NCI-H82 treated with DMSO at 0.1 percent for 48 hours (cell line): ENCODE results near the gene JMJD1C.

Experiments used
- DNase-seq: peaks from one replicate; lab custom pipeline; 2025; ENCODE audit not compliant: unreplicated experiment; lab: John Stamatoyannopoulos, UW

JMJD1C gene

GRCh38 chr10:63229161-63229560, 236.6 kb downstream of the JMJD1C start:
- no peak for DNase-seq

- no peak for DNase-seq
Measured at GRCh38 chr10:63228237-63228636, 237.5 kb downstream of the JMJD1C start.

- DNase-seq: no peak
Measured at GRCh38 chr10:63227207-63227895, 238.4 kb downstream of the JMJD1C start.

- no peak for DNase-seq
Measured at GRCh38 chr10:63224241-63224640, 241.5 kb downstream of the JMJD1C start.

GRCh38 chr10:63221950-63222349, 243.8 kb downstream of the JMJD1C start:
- DNase-seq: no peak

- DNase-seq: no peak
Measured at GRCh38 chr10:63219749-63220148, 246.0 kb downstream of the JMJD1C start.

GRCh38 chr10:63217120-63217605, 248.6 kb downstream of the JMJD1C start:
- no peak for DNase-seq

GRCh38 chr10:63214571-63214970, 251.2 kb downstream of the JMJD1C start:
- no peak for DNase-seq

- DNase-seq: peak; percentile 93
Measured at GRCh38 chr10:63213489-63213888, 252.3 kb downstream of the JMJD1C start.

- DNase-seq: no peak
Measured at GRCh38 chr10:63210611-63211196, 255.1 kb downstream of the JMJD1C start.

GRCh38 chr10:63209705-63210104, 256.1 kb downstream of the JMJD1C start:
- DNase-seq: no peak

- DNase-seq: peak; percentile 57
Measured at GRCh38 chr10:63208986-63209385, 256.8 kb downstream of the JMJD1C start.

GRCh38 chr10:63206997-63207811, 258.6 kb downstream of the JMJD1C start:
- DNase-seq: no peak

- DNase-seq: no peak
Measured at GRCh38 chr10:63206576-63206975, 259.2 kb downstream of the JMJD1C start.

GRCh38 chr10:63205421-63205820, 260.4 kb downstream of the JMJD1C start:
- DNase-seq: no peak

GRCh38 chr10:63204667-63205391, 260.9 kb downstream of the JMJD1C start:
- no peak for DNase-seq

- no peak for DNase-seq
Measured at GRCh38 chr10:63201118-63201517, 264.7 kb downstream of the JMJD1C start.

- no peak for DNase-seq
Measured at GRCh38 chr10:63200431-63200830, 265.3 kb downstream of the JMJD1C start.

- no peak for DNase-seq
Measured at GRCh38 chr10:63199716-63200115, 266.1 kb downstream of the JMJD1C start.

- DNase-seq: no peak
Measured at GRCh38 chr10:63197344-63198092, 268.3 kb downstream of the JMJD1C start.
